PC-3 (cell line): ENCODE measurements around the gene GON7.
"Not testable (repeated sequence)": the region's sequence is repeated elsewhere in the genome, so short reads cannot be mapped to it uniquely, and the experiment has no call there.

Experiments
- CTCF ChIP-seq: fragments of 300-600 bp; sonication (generic); conservative IDR thresholded peaks from 2 replicates; pipeline ENCODE4 v1.5.1; 2017; ENCODE audit warnings: antibody characterized with exemption, low read depth, mild to moderate bottlenecking, low read length
- EZH2 ChIP-seq: fragments of 300-600 bp; sonication (generic); IDR thresholded peaks from one replicate; pipeline ENCODE4 v1.6.1; 2017; ENCODE audit warnings: antibody characterized with exemption, mild to moderate bottlenecking, low read length; ENCODE audit not compliant: unreplicated experiment
- EZH2phosphoT487 ChIP-seq: fragments of 300-600 bp; sonication (generic); IDR thresholded peaks from 2 replicates; pipeline ENCODE4 v1.6.1; 2018; ENCODE audit warnings: mild to moderate bottlenecking, antibody characterized with exemption, low read length, borderline replicate concordance

- TF ChIP-seq CTCF, EZH2phosphoT487, EZH2: not testable (repeated sequence)
These were observed 38.3 kb downstream of the GON7 start for GRCh38 chr14:93168610-93169009.
